LNCAP (cell line): ENCODE measurements around the gene OR8K1.

Experiments used
- TF ChIP-seq, protein P1 (sequence below): fragments of 450-650 bp; IDR thresholded peaks from 2 replicates; pipeline ENCODE4 v1.5.1; 2017; ENCODE audit warnings: mild to moderate bottlenecking

Gene OR8K1

GRCh38 chr11:56345739-56346138 is at the start of gene OR8K1:
TSS of gene OR8K1 (plus strand) at chr11:56346039. CDS start at chr11:56346039, 0 bp downstream.
- TF ChIP-seq, protein P1, sequence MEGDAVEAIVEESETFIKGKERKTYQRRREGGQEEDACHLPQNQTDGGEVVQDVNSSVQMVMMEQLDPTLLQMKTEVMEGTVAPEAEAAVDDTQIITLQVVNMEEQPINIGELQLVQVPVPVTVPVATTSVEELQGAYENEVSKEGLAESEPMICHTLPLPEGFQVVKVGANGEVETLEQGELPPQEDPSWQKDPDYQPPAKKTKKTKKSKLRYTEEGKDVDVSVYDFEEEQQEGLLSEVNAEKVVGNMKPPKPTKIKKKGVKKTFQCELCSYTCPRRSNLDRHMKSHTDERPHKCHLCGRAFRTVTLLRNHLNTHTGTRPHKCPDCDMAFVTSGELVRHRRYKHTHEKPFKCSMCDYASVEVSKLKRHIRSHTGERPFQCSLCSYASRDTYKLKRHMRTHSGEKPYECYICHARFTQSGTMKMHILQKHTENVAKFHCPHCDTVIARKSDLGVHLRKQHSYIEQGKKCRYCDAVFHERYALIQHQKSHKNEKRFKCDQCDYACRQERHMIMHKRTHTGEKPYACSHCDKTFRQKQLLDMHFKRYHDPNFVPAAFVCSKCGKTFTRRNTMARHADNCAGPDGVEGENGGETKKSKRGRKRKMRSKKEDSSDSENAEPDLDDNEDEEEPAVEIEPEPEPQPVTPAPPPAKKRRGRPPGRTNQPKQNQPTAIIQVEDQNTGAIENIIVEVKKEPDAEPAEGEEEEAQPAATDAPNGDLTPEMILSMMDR = no peak

GRCh38 chr11:56296898-56297297 is 48.9 kb upstream of the OR8K1 start:
- TF ChIP-seq, protein P1 = no peak

DNA sequence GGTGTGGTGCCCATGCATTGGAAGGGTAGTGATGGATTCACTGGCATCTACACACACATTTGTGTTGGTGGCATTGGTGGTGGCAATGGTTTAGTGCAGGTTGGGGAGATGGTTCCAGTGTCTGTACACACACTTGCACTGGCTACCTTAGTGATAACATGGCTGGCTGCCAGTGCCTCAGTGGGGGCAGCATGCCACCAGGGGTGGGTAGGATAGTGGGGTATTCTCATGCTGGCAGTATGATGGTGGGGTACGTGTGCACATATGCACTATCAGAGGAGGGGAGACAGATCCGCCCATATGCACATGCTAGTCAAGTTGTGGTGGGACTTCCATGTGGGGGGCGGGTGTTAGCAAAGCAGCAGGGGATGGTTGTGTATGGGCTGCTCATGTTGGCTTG is 38.0 kb upstream of the OR8K1 start:
- TF ChIP-seq, protein P1 = no peak

- TF ChIP-seq, protein P1 = no peak
Observed at GRCh38 chr11:56314844-56315243, 31.0 kb upstream of the OR8K1 start, which contains the start of gene OR8K3. TSS of gene OR8K3 (plus strand) at chr11:56315144. CDS start at chr11:56318307, 3,163 bp downstream.

GRCh38 chr11:56331861-56332491 is 13.9 kb upstream of the OR8K1 start:
- TF ChIP-seq, protein P1 = no peak

- TF ChIP-seq, protein P1 = no peak
Observed at GRCh38 chr11:56333156-56333555, 12.7 kb upstream of the OR8K1 start.

GRCh38 chr11:56340289-56340688 is 5.5 kb upstream of the OR8K1 start:
- TF ChIP-seq, protein P1 = no peak

DNA sequence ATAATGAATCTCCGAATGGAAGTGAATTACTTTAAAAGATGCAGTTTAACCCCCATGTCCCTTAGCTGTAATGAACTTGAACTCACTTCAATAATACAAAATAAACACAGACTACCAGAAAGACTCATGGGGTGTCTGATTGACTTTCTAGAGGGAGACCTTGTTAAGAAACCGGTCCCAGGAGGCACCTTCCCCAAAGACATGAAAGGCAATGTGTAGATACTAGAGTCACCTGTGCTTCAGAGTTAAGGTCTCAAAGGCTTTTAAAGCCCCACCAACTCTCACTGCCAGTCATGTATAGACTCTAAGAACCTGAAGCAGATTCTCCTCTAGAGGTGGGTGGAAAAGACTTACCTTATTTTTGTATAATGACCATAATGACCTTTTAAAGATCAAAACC is 8.2 kb downstream of the OR8K1 start, which contains the start of gene OR8J1:
Gene OR8J1 (plus strand): TSS at position 301 of the 400 bp plus-strand sequence. CDS start 5,956 bp downstream, outside the sequence.
- TF ChIP-seq, protein P1 = no peak
